K562 (cell line): ENCODE measurements around the gene CABP7. TPM values are rescaled to one million over a fixed set of nuclear protein-coding genes. Genes with fewer than 3 reads are reported as not detected.

Experiments
- ATAC-seq: fragments of 200-7000 bp; cut with Tn5 transposase; 3 replicates; pipeline ENCODE4 v1.9.1; 2020; ENCODE audit warnings: moderate library complexity
- BruUV-seq: library from RNA; stranded (reverse); fragments of 400-500 nt; replicated peaks from 2 replicates; lab custom pipeline; 2021; lab: Mats Ljungman, UMichigan
- CTCF ChIA-PET: fragments of 300-600 bp; formaldehyde crosslinking; extraction: SDS; loops from one replicate; lab custom pipeline; 2021; ENCODE audit warnings: low intra/inter-chr PET ratio; lab: Yijun Ruan, JAX
- POLR2A ChIA-PET: fragments of 300-600, 350-650 bp; sonication (Branson Sonifier 250); formaldehyde crosslinking; extraction: SDS; loops from one replicate; lab custom pipeline; 2021; ENCODE audit warnings: antibody characterized with exemption, inconsistent platforms; lab: Yijun Ruan, JAX
- DNase-seq, 4 experiments: peaks; one replicate each; pipeline versions ENCODE4 v3.0.0 to v3.0.0-alpha.2; 2011 to 2018; ENCODE audit warnings: low spot score in 3 of 4, mixed read lengths in 3 of 4; ENCODE audit errors: extremely low read depth in 1 of 4
- FAIRE-seq: peaks from 2 replicates; lab custom pipeline; 2011; peaks lifted over from hg19 to GRCh38; lab: Jason Lieb, UNC
- H2AFZ ChIP-seq: 2 replicates; pipeline ENCODE4 v1.6.0; 2011; ENCODE audit warnings: low read depth, low read length, control low read depth, inconsistent platforms
- H3K27ac ChIP-seq: fragments of 200-600 bp; 3 replicates; pipeline ENCODE4 v1.8.0; 2011; ENCODE audit warnings: low read depth, mild to moderate bottlenecking, control low read depth, inconsistent platforms, low read length, moderate library complexity, mixed read lengths; ENCODE audit errors: extremely low read depth
- H3K27me3 ChIP-seq, 2 experiments: fragments of 300-600 bp in 1 of 2; 2 replicates in 1 of 2; 3 replicates in 1 of 2; pipeline versions ENCODE4 v1.6.0 to v1.8.0; 2011; ENCODE audit warnings: inconsistent platforms in 2 of 2, low read length in 2 of 2, mild to moderate bottlenecking in 1 of 2, mixed read lengths in 1 of 2, moderate library complexity in 1 of 2; ENCODE audit not compliant: control insufficient read depth in 2 of 2, insufficient read depth in 2 of 2
- H3K36me3 ChIP-seq: fragments of 300-600 bp; 3 replicates; pipeline ENCODE4 v1.8.0; 2011; ENCODE audit warnings: mild to moderate bottlenecking, low read length, inconsistent platforms; ENCODE audit not compliant: control insufficient read depth, insufficient read depth
- H3K4me1 ChIP-seq, 2 experiments: fragments of 200-600 bp in 1 of 2; replicated peaks in 1 of 2; 2 replicates in 1 of 2; 3 replicates in 1 of 2; pipeline versions ENCODE4 v1.5.1 to v1.8.0; 2011; ENCODE audit warnings: inconsistent platforms in 2 of 2, low read length in 2 of 2, mild to moderate bottlenecking in 1 of 2, mixed read lengths in 1 of 2, moderate library complexity in 1 of 2; ENCODE audit not compliant: control insufficient read depth in 2 of 2, insufficient read depth in 2 of 2
- H3K4me2 ChIP-seq: 2 replicates; pipeline ENCODE4 v1.6.1; 2011; ENCODE audit warnings: low read length, control low read depth, inconsistent platforms, mixed read lengths; ENCODE audit not compliant: insufficient read depth
- H3K4me3 ChIP-seq: fragments of 200-600 bp; sonication (generic), shearing (Covaris generic); 2 replicates; pipeline ENCODE4 v1.5.1; 2016; ENCODE audit warnings: control low read depth, inconsistent platforms
- H3K79me2 ChIP-seq: fragments of 200-600 bp; 3 replicates; pipeline ENCODE4 v1.8.0; 2011; ENCODE audit warnings: low read length, inconsistent platforms; ENCODE audit not compliant: control insufficient read depth, insufficient read depth
- H3K9ac ChIP-seq, 2 experiments: 2 replicates each; pipeline versions ENCODE4 v1.6.0 to v1.6.1; 2011; ENCODE audit warnings: low read depth in 2 of 2, low read length in 2 of 2, control low read depth in 1 of 2, inconsistent platforms in 1 of 2, mild to moderate bottlenecking in 1 of 2, mixed read lengths in 1 of 2; ENCODE audit not compliant: insufficient read depth in 1 of 2
- H3K9me1 ChIP-seq: one replicate; pipeline ENCODE4 v1.6.0; 2011; ENCODE audit warnings: inconsistent platforms, mild to moderate bottlenecking, low read length, moderate library complexity; ENCODE audit not compliant: control insufficient read depth, insufficient read depth
- H3K9me3 ChIP-seq: replicated peaks from 2 replicates; pipeline ENCODE4 v1.5.1; 2011; ENCODE audit warnings: low read depth, low read length, inconsistent platforms; ENCODE audit not compliant: control insufficient read depth, insufficient read depth
- H4K20me1 ChIP-seq: replicated peaks from 2 replicates; pipeline ENCODE4 v1.6.1; 2011; ENCODE audit warnings: low read length, inconsistent platforms, mixed read lengths; ENCODE audit not compliant: control insufficient read depth, insufficient read depth
- KDM4B ChIP-seq, 2 experiments: fragments of 450-650 bp in 1 of 2; sonication (generic) in 1 of 2; IDR thresholded peaks; 2 replicates each; pipeline ENCODE4 v1.6.1; 2016 to 2017; ENCODE audit warnings: borderline replicate concordance in 2 of 2, antibody characterized with exemption in 1 of 2, low read depth in 1 of 2, mild to moderate bottlenecking in 1 of 2
- MTA2 ChIP-seq: fragments of 450-650 bp; IDR thresholded peaks from 2 replicates; pipeline ENCODE4 v1.6.1; 2016; ENCODE audit warnings: low read depth
- PHF21A ChIP-seq: fragments of 450-650 bp; IDR thresholded peaks from 2 replicates; pipeline ENCODE4 v1.6.1; 2017; ENCODE audit warnings: low read depth, borderline replicate concordance
- RBM25 ChIP-seq: fragments of 200-400 bp; formaldehyde crosslinking; IDR thresholded peaks from 2 replicates; pipeline ENCODE4 v1.6.1; 2018; ENCODE audit warnings: low read length, low read depth, moderate library complexity; ENCODE audit not compliant: severe bottlenecking
- WGBS: fragments of 100-300 bp; shearing (Covaris generic); methylation state at CpG from one replicate; pipeline ENCODE4 v1.1.6; 2016; ENCODE audit warnings: low coverage, mixed read lengths; ENCODE audit not compliant: insufficient coverage; ENCODE audit errors: missing lambda C conversion rate; 5-methylcytosine and 5-hydroxymethylcytosine counted together
- in situ Hi-C: fragments of 300-500 bp; cut with MboI; formaldehyde crosslinking; loops from 4 replicates; pipeline ENCODE4 v1.15.0; 2018; ENCODE audit warnings: inconsistent platforms, mixed read lengths
- intact Hi-C: fragments of 100-400 bp; cut with micrococcal nuclease; formaldehyde crosslinking; loops from 2 replicates; pipeline ENCODE4 v1.14.2; 2022
- polyA plus RNA-seq, 8 experiments: library from polyadenylated mRNA; depleted of rRNA in 4 of 8; stranded (reverse) in 5 of 8; unstranded in 3 of 8; fragments of >200 nt; fragmentation: Nextera tagmentation in 2 of 8; fragmentation: Illumina TruSeq in 1 of 8; extraction: Ambion mirVana in 2 of 8; extraction: Trizol in 1 of 8; gene quantifications; 2 replicates each; pipeline versions ENCODE4 v1.2.1 to v1.2.3, GENCODE V29; 2011 to 2014; ENCODE audit warnings: inconsistent platforms in 1 of 8, missing spikeins in 1 of 8
- total RNA-seq, 7 experiments: library from RNA; depleted of rRNA in 6 of 7; stranded (reverse); fragments of >200 nt in 6 of 7; fragmentation: Illumina TruSeq in 2 of 7; extraction: Trizol in 2 of 7; gene quantifications; 2 replicates each; pipeline versions ENCODE4 v1.2.1 to v1.2.3, GENCODE V29; 2011 to 2021; ENCODE audit warnings: low replicate concordance in 1 of 7
- TF ChIP-seq, protein P1 (sequence below): fragments of 450-650 bp; formaldehyde crosslinking; IDR thresholded peaks from 2 replicates; pipeline ENCODE4 v1.4.0; 2022; ENCODE audit warnings: mild to moderate bottlenecking, moderate library complexity
- TF ChIP-seq, protein P2 (sequence below): fragments of 200-800 bp; sonication (Bioruptor generic); IDR thresholded peaks from 2 replicates; pipeline ENCODE4 v1.6.1; 2016; ENCODE audit warnings: missing genetic modification characterization, missing compliant biosample characterization
- TF ChIP-seq, protein P3 (sequence below), 3 experiments: fragments of 200-800 bp in 1 of 3; fragments of 250-450 bp in 1 of 3; fragments of 450-650 bp in 1 of 3; sonication (Bioruptor Pico) in 1 of 3; sonication (Bioruptor generic) in 1 of 3; formaldehyde crosslinking in 1 of 3; IDR thresholded peaks; 2 replicates each; pipeline versions ENCODE4 v1.6.1 to v1.8.0; 2016 to 2022; ENCODE audit warnings: mild to moderate bottlenecking in 2 of 3, missing genetic modification characterization in 2 of 3, missing compliant biosample characterization in 1 of 3, moderate library complexity in 1 of 3

Gene CABP7
- total and polyA plus RNA-seq, 9 of the 15 experiments (the other 6 are each of a cell fraction or from before 2014, with no cell fraction given), result not detected

DNA sequence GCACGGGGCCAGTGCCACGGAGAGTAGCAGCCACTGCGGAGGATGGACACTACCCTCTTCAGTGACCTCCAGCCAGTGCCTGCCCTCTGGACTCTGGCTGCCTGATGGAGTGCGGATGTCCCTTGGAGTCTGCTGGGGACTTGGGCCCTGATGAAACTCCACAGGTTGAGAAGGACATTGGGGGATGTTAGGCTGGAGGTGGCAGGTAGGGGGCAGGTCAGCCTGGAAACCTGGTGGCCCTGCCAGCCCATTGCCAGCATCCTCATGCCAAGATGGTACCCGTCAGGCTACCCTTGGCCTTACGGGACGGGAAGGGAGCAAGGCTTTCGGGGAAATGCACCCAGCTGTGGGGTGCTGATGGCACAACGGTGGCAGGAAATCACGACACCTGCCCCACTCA, 4.0 kb downstream of the CABP7 start:
- Histone ChIP-seq H3K79me2 (no peaks in the 10 kb centered on the region), H3K9me3 (no peaks in the 10 kb centered on the region), H3K27ac (no peak overlapping the region), H3K9ac (peak overlapping the region in 1 of 2 experiments; percentile 17; a peak in 2 of 4 replicates), H3K4me1 (peaks cover 14 to 57% of the 10 kb centered on the region in 2 experiments; a peak in 4 of 5 replicates), H3K9me1 (peaks cover 4% of the 10 kb centered on the region), H3K4me3 (no peak overlapping the region), H4K20me1 (0 out of 2 replicates have a peak, but pooled peaks cover 6% of the 10 kb centered on the region), H3K36me3 (no peaks in the 10 kb centered on the region), H3K4me2 (no peak overlapping the region), H3K27me3 (peaks cover 0 to 9% of the 10 kb centered on the region in 2 experiments; a peak in 2 of 5 replicates), H2AFZ (no peak overlapping the region)
- intact Hi-C loops (no loop called here), in situ Hi-C loops (no loop called here)
- CTCF ChIA-PET, result no interaction called here
- POLR2A ChIA-PET, result no interaction called here
- ATAC-seq (no peak), FAIRE-seq (no peak), DNase-seq (no peak)
- WGBS, result 42% methylated on average over 7 of the region's 10 CpGs
- BruUV-seq, result no TSS peak
- TF ChIP-seq, protein P1, sequence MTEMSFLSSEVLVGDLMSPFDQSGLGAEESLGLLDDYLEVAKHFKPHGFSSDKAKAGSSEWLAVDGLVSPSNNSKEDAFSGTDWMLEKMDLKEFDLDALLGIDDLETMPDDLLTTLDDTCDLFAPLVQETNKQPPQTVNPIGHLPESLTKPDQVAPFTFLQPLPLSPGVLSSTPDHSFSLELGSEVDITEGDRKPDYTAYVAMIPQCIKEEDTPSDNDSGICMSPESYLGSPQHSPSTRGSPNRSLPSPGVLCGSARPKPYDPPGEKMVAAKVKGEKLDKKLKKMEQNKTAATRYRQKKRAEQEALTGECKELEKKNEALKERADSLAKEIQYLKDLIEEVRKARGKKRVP, result no peak
- TF ChIP-seq KDM4B (IDR thresholded peaks at IDR 0.05; ENCODE audit: borderline replicate concordance in 2 of 2, low read depth in 1 of 2) (no peak), RBM25 (no peak), MTA2 (no peak), PHF21A (no peak)
- TF ChIP-seq, protein P2, sequence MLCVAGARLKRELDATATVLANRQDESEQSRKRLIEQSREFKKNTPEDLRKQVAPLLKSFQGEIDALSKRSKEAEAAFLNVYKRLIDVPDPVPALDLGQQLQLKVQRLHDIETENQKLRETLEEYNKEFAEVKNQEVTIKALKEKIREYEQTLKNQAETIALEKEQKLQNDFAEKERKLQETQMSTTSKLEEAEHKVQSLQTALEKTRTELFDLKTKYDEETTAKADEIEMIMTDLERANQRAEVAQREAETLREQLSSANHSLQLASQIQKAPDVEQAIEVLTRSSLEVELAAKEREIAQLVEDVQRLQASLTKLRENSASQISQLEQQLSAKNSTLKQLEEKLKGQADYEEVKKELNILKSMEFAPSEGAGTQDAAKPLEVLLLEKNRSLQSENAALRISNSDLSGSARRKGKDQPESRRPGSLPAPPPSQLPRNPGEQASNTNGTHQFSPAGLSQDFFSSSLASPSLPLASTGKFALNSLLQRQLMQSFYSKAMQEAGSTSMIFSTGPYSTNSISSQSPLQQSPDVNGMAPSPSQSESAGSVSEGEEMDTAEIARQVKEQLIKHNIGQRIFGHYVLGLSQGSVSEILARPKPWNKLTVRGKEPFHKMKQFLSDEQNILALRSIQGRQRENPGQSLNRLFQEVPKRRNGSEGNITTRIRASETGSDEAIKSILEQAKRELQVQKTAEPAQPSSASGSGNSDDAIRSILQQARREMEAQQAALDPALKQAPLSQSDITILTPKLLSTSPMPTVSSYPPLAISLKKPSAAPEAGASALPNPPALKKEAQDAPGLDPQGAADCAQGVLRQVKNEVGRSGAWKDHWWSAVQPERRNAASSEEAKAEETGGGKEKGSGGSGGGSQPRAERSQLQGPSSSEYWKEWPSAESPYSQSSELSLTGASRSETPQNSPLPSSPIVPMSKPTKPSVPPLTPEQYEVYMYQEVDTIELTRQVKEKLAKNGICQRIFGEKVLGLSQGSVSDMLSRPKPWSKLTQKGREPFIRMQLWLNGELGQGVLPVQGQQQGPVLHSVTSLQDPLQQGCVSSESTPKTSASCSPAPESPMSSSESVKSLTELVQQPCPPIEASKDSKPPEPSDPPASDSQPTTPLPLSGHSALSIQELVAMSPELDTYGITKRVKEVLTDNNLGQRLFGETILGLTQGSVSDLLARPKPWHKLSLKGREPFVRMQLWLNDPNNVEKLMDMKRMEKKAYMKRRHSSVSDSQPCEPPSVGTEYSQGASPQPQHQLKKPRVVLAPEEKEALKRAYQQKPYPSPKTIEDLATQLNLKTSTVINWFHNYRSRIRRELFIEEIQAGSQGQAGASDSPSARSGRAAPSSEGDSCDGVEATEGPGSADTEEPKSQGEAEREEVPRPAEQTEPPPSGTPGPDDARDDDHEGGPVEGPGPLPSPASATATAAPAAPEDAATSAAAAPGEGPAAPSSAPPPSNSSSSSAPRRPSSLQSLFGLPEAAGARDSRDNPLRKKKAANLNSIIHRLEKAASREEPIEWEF, result no peak
- TF ChIP-seq, protein P3, sequence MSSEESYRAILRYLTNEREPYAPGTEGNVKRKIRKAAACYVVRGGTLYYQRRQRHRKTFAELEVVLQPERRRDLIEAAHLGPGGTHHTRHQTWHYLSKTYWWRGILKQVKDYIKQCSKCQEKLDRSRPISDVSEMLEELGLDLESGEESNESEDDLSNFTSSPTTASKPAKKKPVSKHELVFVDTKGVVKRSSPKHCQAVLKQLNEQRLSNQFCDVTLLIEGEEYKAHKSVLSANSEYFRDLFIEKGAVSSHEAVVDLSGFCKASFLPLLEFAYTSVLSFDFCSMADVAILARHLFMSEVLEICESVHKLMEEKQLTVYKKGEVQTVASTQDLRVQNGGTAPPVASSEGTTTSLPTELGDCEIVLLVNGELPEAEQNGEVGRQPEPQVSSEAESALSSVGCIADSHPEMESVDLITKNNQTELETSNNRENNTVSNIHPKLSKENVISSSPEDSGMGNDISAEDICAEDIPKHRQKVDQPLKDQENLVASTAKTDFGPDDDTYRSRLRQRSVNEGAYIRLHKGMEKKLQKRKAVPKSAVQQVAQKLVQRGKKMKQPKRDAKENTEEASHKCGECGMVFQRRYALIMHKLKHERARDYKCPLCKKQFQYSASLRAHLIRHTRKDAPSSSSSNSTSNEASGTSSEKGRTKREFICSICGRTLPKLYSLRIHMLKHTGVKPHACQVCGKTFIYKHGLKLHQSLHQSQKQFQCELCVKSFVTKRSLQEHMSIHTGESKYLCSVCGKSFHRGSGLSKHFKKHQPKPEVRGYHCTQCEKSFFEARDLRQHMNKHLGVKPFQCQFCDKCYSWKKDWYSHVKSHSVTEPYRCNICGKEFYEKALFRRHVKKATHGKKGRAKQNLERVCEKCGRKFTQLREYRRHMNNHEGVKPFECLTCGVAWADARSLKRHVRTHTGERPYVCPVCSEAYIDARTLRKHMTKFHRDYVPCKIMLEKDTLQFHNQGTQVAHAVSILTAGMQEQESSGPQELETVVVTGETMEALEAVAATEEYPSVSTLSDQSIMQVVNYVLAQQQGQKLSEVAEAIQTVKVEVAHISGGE (CRISPR knock-in tag; IDR thresholded peaks at IDR 0.05), result no peak
